Peyer's patch (tissue), 4 donors: ENCODE measurements around the gene HRH3.

Source experiments
- CTCF ChIP-seq, 6 experiments: fragments of 450-650 bp in 4 of 6; fragments of 200-600 bp in 2 of 6; sonication (generic) in 1 of 6; IDR thresholded peaks; one replicate each; pipeline ENCODE4 v1.5.1; 2017 to 2019; ENCODE audit warnings: antibody characterized with exemption in 6 of 6, mild to moderate bottlenecking in 3 of 6, moderate library complexity in 1 of 6
- POLR2A ChIP-seq, 2 donors: fragments of 450-650 bp; IDR thresholded peaks; one replicate each; pipeline ENCODE4 v1.5.1; 2017; ENCODE audit warnings: antibody characterized with exemption in 2 of 2, mild to moderate bottlenecking in 2 of 2, moderate library complexity in 2 of 2

GRCh38 chr20:62240020-62240685, 20.1 kb upstream of the HRH3 start:
- TF ChIP-seq CTCF (IDR thresholded peaks at IDR 0.05) = no peak
- TF ChIP-seq POLR2A (IDR thresholded peaks at IDR 0.05) = no peak
